Parathyroid adenoma (tissue), 2 donors: ENCODE results near the gene DPYD.

Experiments used
- H2AFZ ChIP-seq: fragments of 300-600 bp; sonication (generic); one replicate; pipeline ENCODE4 v1.7.0; 2017; ENCODE audit warnings: antibody characterized with exemption, mild to moderate bottlenecking
- H3K27ac ChIP-seq: fragments of 300-600 bp; sonication (generic); one replicate; pipeline ENCODE4 v1.7.0; 2017
- H3K27me3 ChIP-seq: fragments of 300-600 bp; sonication (generic); one replicate; pipeline ENCODE4 v1.7.0; 2017; ENCODE audit warnings: low read length; ENCODE audit not compliant: control insufficient read depth, insufficient read depth
- H3K36me3 ChIP-seq: fragments of 300-600 bp; sonication (generic); one replicate; pipeline ENCODE4 v1.7.0; 2017; ENCODE audit warnings: low read length; ENCODE audit not compliant: control insufficient read depth, insufficient read depth
- H3K4me1 ChIP-seq: fragments of 300-600 bp; sonication (generic); one replicate; pipeline ENCODE4 v1.7.0; 2017; ENCODE audit warnings: control low read depth
- H3K4me2 ChIP-seq: fragments of 300-600 bp; sonication (generic); one replicate; pipeline ENCODE4 v1.7.0; 2017; ENCODE audit warnings: low read length
- H3K4me3 ChIP-seq: fragments of 300-600 bp; sonication (generic); one replicate; pipeline ENCODE4 v1.7.0; 2017; ENCODE audit warnings: low read depth, low read length
- H3K79me2 ChIP-seq: fragments of 300-600 bp; sonication (generic); one replicate; pipeline ENCODE4 v1.7.0; 2017; ENCODE audit warnings: control low read depth
- H3K9ac ChIP-seq: fragments of 300-600 bp; sonication (generic); one replicate; pipeline ENCODE4 v1.7.0; 2017; ENCODE audit warnings: mild to moderate bottlenecking
- H3K9me3 ChIP-seq: fragments of 300-600 bp; sonication (generic); one replicate; pipeline ENCODE4 v1.7.0; 2017; ENCODE audit warnings: low read length; ENCODE audit not compliant: control insufficient read depth
- CTCF ChIP-seq: fragments of 300-600 bp; sonication (generic); IDR thresholded peaks from one replicate; pipeline ENCODE4 v1.7.0; 2017; ENCODE audit warnings: antibody characterized with exemption, mild to moderate bottlenecking
- donor health status: primary hyperparathyroidism.

DPYD gene

GRCh38 chr1:97385536-97386277 lies 535.1 kb downstream of the DPYD start:
- no peak overlapping the region for H3K4me3 ChIP-seq

GRCh38 chr1:97384294-97384968 lies 536.4 kb downstream of the DPYD start:
- H3K4me1 ChIP-seq: no peaks in the 10 kb centered on the region
- H3K9me3 ChIP-seq: no peaks in the 10 kb centered on the region
- H3K79me2 ChIP-seq: no peaks in the 10 kb centered on the region

More at GRCh38 chr1:97385536-97386277, 535.1 kb downstream of the DPYD start:
- Histone ChIP-seq H3K4me2 (no peak overlapping the region), H3K4me1 (no peaks in the 10 kb centered on the region), H2AFZ (no peak overlapping the region), H3K9ac (no peak overlapping the region), H3K79me2 (no peaks in the 10 kb centered on the region), H3K27me3 (no peaks in the 10 kb centered on the region), H3K9me3 (no peaks in the 10 kb centered on the region), H3K36me3 (no peaks in the 10 kb centered on the region), H3K27ac (no peak overlapping the region)
- no peak for TF ChIP-seq CTCF

GRCh38 chr1:97383797-97384196 lies 537.0 kb downstream of the DPYD start:
- Histone ChIP-seq H3K9ac (no peak overlapping the region), H3K79me2 (no peaks in the 10 kb centered on the region), H3K27ac (no peak overlapping the region), H2AFZ (no peak overlapping the region), H3K9me3 (no peaks in the 10 kb centered on the region), H3K36me3 (no peaks in the 10 kb centered on the region), H3K4me1 (no peaks in the 10 kb centered on the region), H3K4me3 (no peak overlapping the region), H3K27me3 (no peaks in the 10 kb centered on the region), H3K4me2 (no peak overlapping the region)
- TF ChIP-seq CTCF: no peak

More at GRCh38 chr1:97384294-97384968, 536.4 kb downstream of the DPYD start:
- Histone ChIP-seq H3K27me3 (no peaks in the 10 kb centered on the region), H3K27ac (no peak overlapping the region), H2AFZ (no peak overlapping the region), H3K36me3 (no peaks in the 10 kb centered on the region), H3K4me3 (no peak overlapping the region), H3K4me2 (no peak overlapping the region), H3K9ac (no peak overlapping the region)
- TF ChIP-seq CTCF: no peak

GRCh38 chr1:97382206-97382605 lies 538.6 kb downstream of the DPYD start:
- no peaks in the 10 kb centered on the region for H3K4me1 ChIP-seq
- TF ChIP-seq CTCF: no peak
- H3K79me2 ChIP-seq: no peaks in the 10 kb centered on the region
- H3K9me3 ChIP-seq: no peaks in the 10 kb centered on the region
- H3K36me3 ChIP-seq: no peaks in the 10 kb centered on the region
- no peaks in the 10 kb centered on the region for H3K27me3 ChIP-seq
- H3K4me2 ChIP-seq: no peak overlapping the region
- H2AFZ ChIP-seq: no peak overlapping the region
- no peak overlapping the region for H3K27ac ChIP-seq
- no peak overlapping the region for H3K9ac ChIP-seq
- H3K4me3 ChIP-seq: no peak overlapping the region
